Activated naive CD4-positive, alpha-beta T cell treated with anti-CD3 and anti-CD28 coated beads, Interleukin-2, amount 10 ng/mL, durations not matched to agents 7 days and 5 days (primary cell): ENCODE data around the gene TACC2.

Experiments used
- CTCF ChIA-PET: fragments of 350-600 bp; sonication (Branson Sonifier 250); formaldehyde crosslinking; loops from one replicate; lab custom pipeline; 2021; ENCODE audit warnings: antibody characterized with exemption; lab: Charles Lee
- DNase-seq: peaks from one replicate; pipeline ENCODE4 v3.0.0-alpha.2; 2020
- H3K27ac Mint-ChIP-seq: one replicate; pipeline ENCODE4 v1.8.0; 2021; ENCODE audit warnings: mild to moderate bottlenecking, moderate library complexity, mixed read lengths
- H3K27me3 Mint-ChIP-seq: one replicate; pipeline ENCODE4 v1.8.0; 2021; ENCODE audit warnings: mild to moderate bottlenecking, mixed read lengths
- H3K36me3 Mint-ChIP-seq: one replicate; pipeline ENCODE4 v1.8.0; 2021; ENCODE audit warnings: mixed read lengths
- H3K4me1 Mint-ChIP-seq: one replicate; pipeline ENCODE4 v1.8.0; 2021; ENCODE audit warnings: mixed read lengths
- H3K4me3 Mint-ChIP-seq: one replicate; pipeline ENCODE4 v1.8.0; 2021; ENCODE audit warnings: mild to moderate bottlenecking, moderate library complexity, mixed read lengths
- H3K9me3 Mint-ChIP-seq: one replicate; pipeline ENCODE4 v1.8.0; 2021; ENCODE audit warnings: mixed read lengths

Gene TACC2

DNA sequence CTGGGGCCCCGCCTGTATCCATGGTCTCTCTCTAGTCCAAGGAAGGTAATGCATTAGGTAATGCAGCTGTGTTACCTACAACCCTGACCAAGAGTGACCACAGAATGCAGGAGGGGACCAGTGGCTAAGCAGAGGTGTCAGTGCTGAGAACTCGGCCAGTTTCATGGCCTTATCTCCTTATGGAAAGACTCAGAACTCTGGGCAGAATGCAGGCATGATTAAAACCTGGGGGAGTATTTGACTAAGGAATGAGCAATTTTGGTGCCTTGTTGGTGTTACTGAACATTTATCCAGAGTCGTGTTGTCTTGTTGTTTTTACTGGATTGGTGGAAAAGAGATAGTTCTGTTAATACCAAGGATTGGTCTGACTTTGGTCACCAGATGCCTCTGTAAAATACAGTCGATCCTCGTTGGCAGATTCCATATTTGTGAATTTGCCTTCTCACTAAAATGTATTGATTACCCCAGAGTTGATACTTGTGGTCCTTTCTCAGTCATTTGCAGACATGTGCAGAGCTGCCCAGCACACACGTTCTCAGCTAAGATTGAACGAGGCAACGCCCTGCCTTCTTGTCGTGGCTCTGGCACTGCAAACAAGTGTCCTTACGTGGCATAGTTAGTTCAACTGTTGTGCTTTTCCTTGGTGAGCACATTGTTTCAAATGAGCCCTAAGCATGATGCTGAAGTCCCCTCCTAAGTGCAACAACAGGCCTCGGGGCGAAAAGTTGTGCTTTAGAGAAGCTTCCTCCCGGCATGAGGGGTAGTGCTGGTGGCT, 146.5 kb downstream of the TACC2 start:
- DNase-seq = no peak
- H3K36me3 Mint-ChIP-seq = no peaks in the 10 kb centered on the region
- no peak overlapping the region for H3K4me3 Mint-ChIP-seq
- H3K4me1 Mint-ChIP-seq = no peaks in the 10 kb centered on the region
- H3K27me3 Mint-ChIP-seq = peaks cover under 1% of the 10 kb centered on the region
- no peak overlapping the region for H3K27ac Mint-ChIP-seq
- H3K9me3 Mint-ChIP-seq = no peaks in the 10 kb centered on the region
- CTCF ChIA-PET = no interaction called here

- H3K27ac Mint-ChIP-seq = no peak overlapping the region
- H3K9me3 Mint-ChIP-seq = no peaks in the 10 kb centered on the region
- H3K4me3 Mint-ChIP-seq = no peak overlapping the region
- DNase-seq = no peak
- H3K27me3 Mint-ChIP-seq = peaks cover 6% of the 10 kb centered on the region
- H3K4me1 Mint-ChIP-seq = no peaks in the 10 kb centered on the region
- H3K36me3 Mint-ChIP-seq = no peaks in the 10 kb centered on the region
- CTCF ChIA-PET = no interaction called here
Observed at GRCh38 chr10:122138831-122139625, 150.1 kb downstream of the TACC2 start.

- Mint-ChIP-seq H3K9me3 (no peaks in the 10 kb centered on the region), H3K4me3 (no peak overlapping the region), H3K27ac (no peak overlapping the region), H3K27me3 (peaks cover 6% of the 10 kb centered on the region), H3K36me3 (no peaks in the 10 kb centered on the region), H3K4me1 (no peaks in the 10 kb centered on the region)
- CTCF ChIA-PET = no interaction called here
- no peak for DNase-seq
Observed at GRCh38 chr10:122139627-122140170, 150.7 kb downstream of the TACC2 start.

DNA sequence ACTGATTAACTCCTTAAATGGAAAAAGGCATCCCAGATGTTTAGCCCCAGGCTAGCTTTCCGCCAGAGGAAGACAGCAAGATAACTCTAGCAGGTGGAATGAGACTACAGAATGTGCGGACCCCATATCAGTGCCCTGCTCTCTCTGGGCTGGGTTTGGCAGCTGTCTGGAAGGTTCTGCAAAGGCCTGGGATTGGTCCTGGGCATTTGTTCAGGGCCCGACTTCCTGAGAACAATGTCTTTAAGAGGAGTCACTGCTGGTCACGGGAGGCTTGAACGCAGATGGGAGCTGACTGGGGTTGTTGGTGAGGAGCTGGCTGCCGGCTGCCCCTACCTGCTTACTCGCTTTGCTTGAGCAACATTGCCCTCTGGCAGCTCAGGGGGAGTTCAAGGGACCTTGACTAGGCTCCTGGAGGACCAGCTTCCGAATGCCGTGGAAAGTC, 151.5 kb downstream of the TACC2 start:
- DNase-seq = no peak
- Mint-ChIP-seq H3K36me3 (no peaks in the 10 kb centered on the region), H3K4me1 (no peaks in the 10 kb centered on the region), H3K27me3 (peaks cover 6% of the 10 kb centered on the region), H3K4me3 (no peak overlapping the region), H3K27ac (no peak overlapping the region), H3K9me3 (peaks cover 2% of the 10 kb centered on the region)
- CTCF ChIA-PET = interaction anchor here (0.8 kb wide), 1 partner anchor 27 kb away, joined by 3 read pairs; no protein-coding TSS in a partner anchor

GRCh38 chr10:122140941-122141623, 152.1 kb downstream of the TACC2 start:
- CTCF ChIA-PET = interaction anchor here (0.8 kb wide), 1 partner anchor 26 kb away, joined by 3 read pairs; no protein-coding TSS in a partner anchor
- Mint-ChIP-seq H3K4me3 (no peak overlapping the region), H3K27ac (no peak overlapping the region), H3K27me3 (peaks cover 6% of the 10 kb centered on the region), H3K36me3 (no peaks in the 10 kb centered on the region), H3K4me1 (no peaks in the 10 kb centered on the region), H3K9me3 (peaks cover 2% of the 10 kb centered on the region)
- DNase-seq = no peak

- H3K36me3 Mint-ChIP-seq = no peaks in the 10 kb centered on the region
- no peak overlapping the region for H3K27ac Mint-ChIP-seq
- H3K4me3 Mint-ChIP-seq = no peak overlapping the region
Observed at GRCh38 chr10:122141821-122142640, 153.1 kb downstream of the TACC2 start.

DNA sequence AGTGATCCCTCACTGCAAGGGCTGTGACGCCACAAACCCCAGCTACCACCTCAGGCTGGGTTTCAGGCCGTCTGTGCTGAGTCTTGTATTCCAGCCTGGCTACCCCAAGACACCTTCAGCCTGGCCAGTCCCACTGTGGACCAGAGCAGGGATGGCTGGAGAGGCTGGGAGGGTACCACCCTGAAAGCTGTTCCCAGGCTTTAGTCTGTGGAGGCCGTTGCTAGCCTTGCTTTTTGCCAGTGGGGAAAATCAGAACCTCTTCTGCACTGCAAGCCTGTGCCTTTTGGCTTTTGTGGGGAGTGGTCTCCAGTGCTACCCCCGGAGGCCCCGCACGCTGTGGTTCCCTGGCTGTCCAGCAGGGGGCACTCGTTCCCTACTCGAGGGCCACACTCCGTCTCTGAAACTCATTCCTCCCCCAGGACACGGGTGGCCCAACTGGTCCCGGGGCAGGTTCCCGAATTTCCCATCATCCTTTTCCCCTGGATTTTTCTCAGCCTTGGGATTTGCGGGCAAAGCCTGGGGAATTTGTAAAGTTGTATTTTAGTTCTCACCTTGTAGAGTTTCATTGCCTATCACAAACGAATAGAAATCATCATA, 153.8 kb downstream of the TACC2 start:
- H3K4me1 Mint-ChIP-seq = no peaks in the 10 kb centered on the region
- peaks cover 2% of the 10 kb centered on the region for H3K9me3 Mint-ChIP-seq
- CTCF ChIA-PET = interaction anchor here (0.8 to 0.9 kb wide), 2 partner anchors 32 to 39 kb away, joined by 3 read pairs; no protein-coding TSS in a partner anchor
- DNase-seq = peak; percentile 48
- H3K27me3 Mint-ChIP-seq = peaks cover 6% of the 10 kb centered on the region
- H3K36me3 Mint-ChIP-seq = no peaks in the 10 kb centered on the region
- H3K4me3 Mint-ChIP-seq = no peak overlapping the region
- H3K27ac Mint-ChIP-seq = no peak overlapping the region

More at GRCh38 chr10:122141821-122142640, 153.1 kb downstream of the TACC2 start:
- CTCF ChIA-PET = interaction anchor here (0.8 to 0.9 kb wide), 2 partner anchors 31 to 39 kb away, joined by 3 read pairs; no protein-coding TSS in a partner anchor
- Mint-ChIP-seq H3K27me3 (peaks cover 6% of the 10 kb centered on the region), H3K4me1 (no peaks in the 10 kb centered on the region), H3K9me3 (peaks cover 2% of the 10 kb centered on the region)
- no peak for DNase-seq

DNA sequence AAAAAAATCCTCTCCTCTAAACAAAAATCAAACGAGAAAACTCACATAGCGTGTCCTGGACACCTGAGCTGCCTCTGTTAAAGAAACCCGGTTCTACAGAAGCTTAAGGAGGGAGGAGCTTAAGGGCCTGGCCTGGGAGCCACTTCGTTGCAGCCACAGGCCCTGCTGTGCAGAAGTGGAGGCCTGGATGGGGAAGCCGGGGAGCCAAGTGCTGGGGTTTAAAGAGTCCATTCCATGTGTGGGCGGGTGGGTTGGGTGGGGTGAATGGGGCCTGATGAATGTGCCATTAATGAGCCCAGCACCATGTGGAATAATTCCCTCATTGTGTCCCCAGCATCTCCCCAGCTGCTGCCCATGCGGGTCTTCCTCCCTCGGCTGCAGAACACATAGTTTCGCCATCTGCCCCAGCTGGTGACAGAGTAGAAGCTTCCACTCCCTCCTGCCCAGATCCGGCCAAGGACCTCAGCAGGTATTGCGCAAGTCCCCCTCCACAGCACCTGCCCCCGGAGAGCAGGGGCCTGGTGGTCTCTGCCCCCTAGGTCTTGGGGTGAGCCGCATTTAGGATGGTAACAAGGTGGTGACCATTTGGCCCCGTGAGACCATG, 154.4 kb downstream of the TACC2 start:
- CTCF ChIA-PET = no interaction called here
- Mint-ChIP-seq H3K27me3 (peaks cover 6% of the 10 kb centered on the region), H3K4me1 (no peaks in the 10 kb centered on the region), H3K27ac (no peak overlapping the region), H3K36me3 (no peaks in the 10 kb centered on the region), H3K4me3 (no peak overlapping the region), H3K9me3 (peaks cover 2% of the 10 kb centered on the region)
- no peak for DNase-seq

- H3K27me3 Mint-ChIP-seq = peaks cover 6% of the 10 kb centered on the region
- CTCF ChIA-PET = no interaction called here
- H3K4me1 Mint-ChIP-seq = no peaks in the 10 kb centered on the region
- H3K9me3 Mint-ChIP-seq = peaks cover 2% of the 10 kb centered on the region
- no peaks in the 10 kb centered on the region for H3K36me3 Mint-ChIP-seq
- H3K4me3 Mint-ChIP-seq = no peak overlapping the region
- DNase-seq = no peak
- H3K27ac Mint-ChIP-seq = no peak overlapping the region
Observed at GRCh38 chr10:122144199-122144598, 155.2 kb downstream of the TACC2 start.

- DNase-seq = no peak
- Mint-ChIP-seq H3K27ac (no peak overlapping the region), H3K9me3 (peaks cover 2% of the 10 kb centered on the region), H3K4me1 (no peaks in the 10 kb centered on the region), H3K27me3 (peaks cover 6% of the 10 kb centered on the region), H3K36me3 (no peaks in the 10 kb centered on the region), H3K4me3 (no peak overlapping the region)
- CTCF ChIA-PET = interaction anchor here (0.5 kb wide), 1 partner anchor 237 kb away, joined by 3 read pairs; no protein-coding TSS in a partner anchor
Observed at GRCh38 chr10:122145113-122145512, 156.2 kb downstream of the TACC2 start.

DNA sequence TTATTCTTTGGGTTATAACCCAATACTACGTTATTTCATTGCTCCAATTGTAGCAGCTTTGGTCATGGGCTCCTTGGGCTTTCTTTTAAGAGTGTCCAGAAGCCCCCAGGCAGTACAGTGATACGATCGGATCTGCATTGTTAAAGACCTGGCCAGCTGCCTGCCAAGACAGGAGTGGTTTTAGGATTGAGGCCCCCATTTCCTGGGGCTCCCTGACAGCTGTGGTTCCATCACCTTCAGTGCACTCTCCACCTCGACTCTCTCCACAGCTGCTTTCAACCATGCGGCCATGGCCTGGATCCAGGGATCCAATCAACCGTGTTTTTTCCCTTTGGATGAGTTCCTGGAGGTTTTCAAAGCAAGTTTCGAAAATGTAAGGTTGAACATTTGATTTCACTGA, 158.7 kb downstream of the TACC2 start:
- DNase-seq = no peak
- Mint-ChIP-seq H3K27me3 (no peaks in the 10 kb centered on the region), H3K36me3 (no peaks in the 10 kb centered on the region), H3K4me3 (no peak overlapping the region), H3K4me1 (no peaks in the 10 kb centered on the region), H3K27ac (no peak overlapping the region), H3K9me3 (peaks cover 2% of the 10 kb centered on the region)
- CTCF ChIA-PET = no interaction called here

DNA sequence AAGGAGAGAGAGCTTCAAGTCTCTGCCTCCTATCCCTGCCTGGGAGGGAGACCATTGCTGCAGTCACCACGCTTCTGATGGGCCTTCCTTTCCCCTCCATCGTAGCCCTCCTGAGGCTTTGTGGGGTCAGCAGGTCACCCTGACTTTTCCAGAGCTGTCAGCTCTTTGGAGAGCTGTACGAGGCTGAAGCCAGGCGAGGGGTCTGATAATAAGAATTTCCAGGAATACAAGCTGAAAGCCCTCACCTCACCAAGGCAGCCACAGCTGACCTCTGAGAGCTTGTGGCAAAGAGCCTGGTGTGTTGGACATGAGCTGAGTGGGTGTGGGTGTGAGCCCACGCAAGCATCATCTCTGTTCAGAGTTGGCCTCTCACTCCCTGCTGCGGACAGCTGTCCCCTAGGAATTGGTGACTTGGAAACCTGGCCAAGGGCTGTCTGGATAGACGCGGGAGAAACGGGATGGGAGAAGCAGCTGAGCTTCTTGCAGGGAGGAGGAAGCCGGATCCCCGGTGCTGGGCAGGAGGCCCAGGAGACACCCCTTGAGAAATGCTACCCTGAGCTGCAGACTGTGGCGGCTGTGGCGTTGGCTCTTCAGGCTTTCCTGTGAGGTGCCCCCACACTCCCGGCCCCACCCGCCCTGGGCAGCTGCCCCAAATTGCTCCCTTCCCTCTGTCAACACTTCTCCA, 160.1 kb downstream of the TACC2 start:
- Mint-ChIP-seq H3K27me3 (no peaks in the 10 kb centered on the region), H3K36me3 (no peaks in the 10 kb centered on the region), H3K4me3 (no peak overlapping the region), H3K9me3 (peaks cover 2% of the 10 kb centered on the region), H3K27ac (no peak overlapping the region), H3K4me1 (no peaks in the 10 kb centered on the region)
- no peak for DNase-seq
- CTCF ChIA-PET = no interaction called here
